ENCODE data around the gene RIMOC1. TPM values are rescaled to one million over a fixed set of nuclear protein-coding genes. Genes with fewer than 3 reads are reported as not detected.
A peak's percentile ranks its signal among the peaks of the same experiment; 100 is the strongest.

Gene RIMOC1, protein sequence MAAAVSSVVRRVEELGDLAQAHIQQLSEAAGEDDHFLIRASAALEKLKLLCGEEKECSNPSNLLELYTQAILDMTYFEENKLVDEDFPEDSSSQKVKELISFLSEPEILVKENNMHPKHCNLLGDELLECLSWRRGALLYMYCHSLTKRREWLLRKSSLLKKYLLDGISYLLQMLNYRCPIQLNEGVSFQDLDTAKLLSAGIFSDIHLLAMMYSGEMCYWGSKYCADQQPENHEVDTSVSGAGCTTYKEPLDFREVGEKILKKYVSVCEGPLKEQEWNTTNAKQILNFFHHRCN
- 48.3 and 48.4 TPM in 2 replicates for total RNA-seq
- long read RNA-seq, full-length matches to known transcripts, result 8 of 28 reads
- long read RNA-seq, partial matches to known transcripts, result 13 of 28 reads
- long read RNA-seq, other reads (novel, unspliced or antisense), result 7 of 28 reads

DNA sequence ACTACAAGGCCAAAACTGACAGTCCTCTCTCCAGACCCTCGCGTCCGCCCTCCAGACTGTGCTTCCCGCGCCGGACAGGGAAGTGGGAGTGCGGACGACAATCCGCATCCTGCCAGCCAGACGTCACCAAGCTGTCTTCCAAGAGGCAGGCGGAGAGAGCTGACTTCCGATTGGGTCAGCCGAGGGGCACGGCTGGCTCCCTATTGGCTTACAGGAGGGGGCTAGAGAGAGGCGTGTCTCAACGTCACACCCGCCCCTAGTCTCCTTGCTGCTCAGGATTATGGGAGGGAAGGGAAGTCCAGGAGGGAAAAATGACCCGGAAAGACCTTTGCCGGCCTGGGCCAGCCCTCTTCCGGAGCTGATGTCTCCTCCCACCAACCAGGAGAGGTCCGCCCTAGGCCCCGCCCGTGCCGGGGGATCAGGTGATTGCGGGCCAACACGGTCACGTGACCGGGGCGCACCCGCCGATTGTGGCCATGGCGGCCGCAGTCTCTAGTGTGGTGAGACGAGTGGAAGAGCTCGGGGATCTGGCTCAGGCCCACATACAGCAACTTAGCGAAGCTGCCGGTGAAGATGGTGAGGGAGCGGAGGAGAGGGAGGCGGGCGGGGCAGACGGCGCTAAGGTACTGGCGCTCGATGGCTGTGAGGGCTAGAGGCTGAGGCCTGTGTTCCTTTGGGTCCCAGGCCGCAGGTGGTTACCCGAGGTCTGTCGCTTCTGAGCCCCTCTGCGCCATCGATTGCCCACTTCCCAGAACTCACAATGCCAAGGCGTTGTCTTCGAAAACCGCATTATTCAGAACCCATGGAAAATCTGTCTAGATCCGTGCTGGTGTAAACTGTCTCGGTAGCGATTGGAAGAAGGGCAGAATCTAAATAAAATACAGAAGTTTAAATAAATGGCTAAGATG, at the start of gene RIMOC1:
TSS of gene RIMOC1 (plus strand) at position 453 of the 908 bp plus-strand sequence. CDS start at position 477, 24 bp downstream.
- H3K4me1 Mint-ChIP-seq (ENCODE audit: low read depth), result peaks cover 10% of the 10 kb centered on the region
- H3K27me3 Mint-ChIP-seq, result peaks cover 11% of the 10 kb centered on the region
- peak; percentile 97 for DNase-seq (ENCODE audit: low spot score, unreplicated experiment)
- H3K9me3 Mint-ChIP-seq (ENCODE audit: low read depth), result peaks cover 3% of the 10 kb centered on the region
- peaks cover 2% of the 10 kb centered on the region for H3K36me3 Mint-ChIP-seq (ENCODE audit: insufficient read depth)
- TF ChIP-seq, protein P1, sequence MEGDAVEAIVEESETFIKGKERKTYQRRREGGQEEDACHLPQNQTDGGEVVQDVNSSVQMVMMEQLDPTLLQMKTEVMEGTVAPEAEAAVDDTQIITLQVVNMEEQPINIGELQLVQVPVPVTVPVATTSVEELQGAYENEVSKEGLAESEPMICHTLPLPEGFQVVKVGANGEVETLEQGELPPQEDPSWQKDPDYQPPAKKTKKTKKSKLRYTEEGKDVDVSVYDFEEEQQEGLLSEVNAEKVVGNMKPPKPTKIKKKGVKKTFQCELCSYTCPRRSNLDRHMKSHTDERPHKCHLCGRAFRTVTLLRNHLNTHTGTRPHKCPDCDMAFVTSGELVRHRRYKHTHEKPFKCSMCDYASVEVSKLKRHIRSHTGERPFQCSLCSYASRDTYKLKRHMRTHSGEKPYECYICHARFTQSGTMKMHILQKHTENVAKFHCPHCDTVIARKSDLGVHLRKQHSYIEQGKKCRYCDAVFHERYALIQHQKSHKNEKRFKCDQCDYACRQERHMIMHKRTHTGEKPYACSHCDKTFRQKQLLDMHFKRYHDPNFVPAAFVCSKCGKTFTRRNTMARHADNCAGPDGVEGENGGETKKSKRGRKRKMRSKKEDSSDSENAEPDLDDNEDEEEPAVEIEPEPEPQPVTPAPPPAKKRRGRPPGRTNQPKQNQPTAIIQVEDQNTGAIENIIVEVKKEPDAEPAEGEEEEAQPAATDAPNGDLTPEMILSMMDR (IDR thresholded peaks at IDR 0.05; ENCODE audit: unreplicated experiment), result no peak
- H3K27ac Mint-ChIP-seq, result peak within 1 kb of the TSS; percentile 99
- H3K4me3 Mint-ChIP-seq (ENCODE audit: low read depth), result peak within 1 kb of the TSS; percentile 87

DNA sequence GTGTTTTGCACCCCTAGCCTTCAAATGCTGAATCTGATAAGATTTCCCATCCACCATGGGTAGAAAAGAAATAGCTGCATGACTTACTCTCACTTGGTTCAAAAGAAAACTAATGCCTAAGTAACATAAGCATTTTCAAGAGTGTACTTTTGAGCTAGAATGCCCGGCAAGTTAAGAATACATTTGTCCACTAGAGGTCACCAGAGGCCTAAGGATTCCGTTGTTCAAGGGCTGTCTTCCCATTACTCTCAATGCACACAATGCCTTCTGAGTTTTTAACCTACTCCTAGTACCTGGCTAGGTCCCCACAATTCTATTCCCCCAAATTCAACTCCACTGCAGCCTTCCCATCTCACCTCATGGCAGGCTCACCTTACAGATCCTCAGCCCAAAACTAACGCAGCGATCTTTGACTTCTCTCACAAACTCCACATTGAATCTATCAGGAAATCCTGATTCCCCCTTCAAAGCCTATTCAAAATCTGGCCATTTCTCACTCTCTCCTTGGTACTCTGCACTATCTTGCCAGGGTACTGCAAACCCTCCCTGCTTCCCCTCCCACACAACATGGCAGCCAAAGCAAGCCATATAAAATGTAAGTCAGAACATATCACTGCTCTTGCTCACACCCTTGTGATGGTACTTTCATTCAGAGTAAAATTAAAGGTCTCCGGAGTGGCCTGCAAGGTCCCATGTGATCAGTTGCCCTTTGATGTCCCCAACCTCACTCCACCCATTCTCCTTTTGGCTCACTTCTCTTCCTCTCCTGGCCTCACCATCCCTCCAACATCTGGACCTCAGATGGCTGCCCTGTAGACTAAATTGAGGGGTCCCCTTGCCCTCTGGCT, 47.3 kb upstream of the RIMOC1 start:
- peak; percentile 26 for DNase-seq (ENCODE audit: low spot score, unreplicated experiment)
- Mint-ChIP-seq H3K4me1 (ENCODE audit: low read depth) (no peaks in the 10 kb centered on the region), H3K27me3 (no peaks in the 10 kb centered on the region), H3K36me3 (ENCODE audit: insufficient read depth) (peaks cover 7% of the 10 kb centered on the region), H3K27ac (no peak overlapping the region), H3K9me3 (ENCODE audit: low read depth) (no peaks in the 10 kb centered on the region), H3K4me3 (ENCODE audit: low read depth) (no peak overlapping the region)
- TF ChIP-seq, protein P1 (IDR thresholded peaks at IDR 0.05; ENCODE audit: unreplicated experiment), result peak; percentile 86

DNA sequence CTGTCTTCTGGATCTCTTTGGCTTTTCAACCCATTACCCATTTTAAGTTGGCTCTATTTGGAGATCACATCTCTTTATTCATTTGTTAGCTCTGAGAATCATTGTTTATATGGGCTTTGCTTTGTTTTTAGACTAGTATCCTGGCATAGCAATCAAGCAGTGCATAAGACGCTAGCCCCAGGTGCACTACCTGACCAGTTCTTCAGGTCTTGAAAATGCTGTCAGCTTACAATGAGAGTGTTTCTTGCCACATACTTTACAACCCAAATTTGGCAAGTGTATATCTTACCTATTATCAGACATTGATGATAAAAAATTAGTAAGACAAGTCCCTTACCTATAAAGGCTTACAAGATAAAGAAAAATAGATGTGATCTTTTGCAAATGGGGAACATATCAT, 46.2 kb upstream of the RIMOC1 start:
- no peak overlapping the region for H3K27ac Mint-ChIP-seq
- no peaks in the 10 kb centered on the region for H3K9me3 Mint-ChIP-seq (ENCODE audit: low read depth)
- TF ChIP-seq, protein P1 (IDR thresholded peaks at IDR 0.05; ENCODE audit: unreplicated experiment), result no peak
- H3K36me3 Mint-ChIP-seq (ENCODE audit: insufficient read depth), result peaks cover 6% of the 10 kb centered on the region
- H3K4me1 Mint-ChIP-seq (ENCODE audit: low read depth), result no peaks in the 10 kb centered on the region
- H3K27me3 Mint-ChIP-seq, result no peaks in the 10 kb centered on the region
- no peak for DNase-seq (ENCODE audit: low spot score, unreplicated experiment)
- no peak overlapping the region for H3K4me3 Mint-ChIP-seq (ENCODE audit: low read depth)

DNA sequence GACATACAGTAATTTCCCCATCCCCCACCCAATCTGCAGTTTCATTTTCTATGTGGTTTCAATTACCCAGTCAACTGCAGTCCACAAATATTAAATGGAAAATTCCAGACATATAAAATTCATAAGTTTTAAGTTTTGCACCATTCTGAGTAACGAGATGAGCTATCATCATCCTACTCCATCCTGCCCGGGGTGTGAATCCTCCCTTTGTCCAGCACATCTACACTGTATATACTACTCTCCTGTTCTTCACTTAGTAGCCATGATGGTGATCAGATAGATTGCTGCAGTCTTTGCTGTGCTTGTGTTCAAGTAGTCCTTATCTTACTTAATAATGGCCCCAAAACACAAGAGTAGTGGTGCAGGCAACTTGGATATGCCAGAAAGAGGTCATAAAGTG, 45.3 kb upstream of the RIMOC1 start:
- no peaks in the 10 kb centered on the region for H3K27me3 Mint-ChIP-seq
- H3K36me3 Mint-ChIP-seq (ENCODE audit: insufficient read depth), result peaks cover 5% of the 10 kb centered on the region
- no peaks in the 10 kb centered on the region for H3K9me3 Mint-ChIP-seq (ENCODE audit: low read depth)
- no peak overlapping the region for H3K4me3 Mint-ChIP-seq (ENCODE audit: low read depth)
- H3K4me1 Mint-ChIP-seq (ENCODE audit: low read depth), result no peaks in the 10 kb centered on the region
- DNase-seq (ENCODE audit: low spot score, unreplicated experiment), result no peak
- H3K27ac Mint-ChIP-seq, result no peak overlapping the region
- TF ChIP-seq, protein P1 (IDR thresholded peaks at IDR 0.05; ENCODE audit: unreplicated experiment), result no peak

Data from progenitor cell of endocrine pancreas (in vitro differentiated cells).